Neural cell (in vitro differentiated cells): Measurements from ENCODE around the gene MRPL48.

Source experiments
- EP300 ChIP-seq: fragments of 450-650 bp; conservative IDR thresholded peaks from 2 replicates; pipeline ENCODE4 v1.6.1; 2014; ENCODE audit warnings: antibody characterized with exemption, mild to moderate bottlenecking, moderate library complexity; ENCODE audit not compliant: poor library complexity, severe bottlenecking
- EZH2 ChIP-seq: fragments of 200-600, 300-800 bp; shearing (Covaris generic), sonication (generic); IDR thresholded peaks from 2 replicates; pipeline ENCODE4 v1.6.1; 2014; ENCODE audit warnings: antibody characterized with exemption, low read length, borderline replicate concordance, mild to moderate bottlenecking; ENCODE audit not compliant: insufficient read depth, poor library complexity, severe bottlenecking
- TAF1 ChIP-seq: IDR thresholded peaks from 2 replicates; pipeline ENCODE4 v1.6.1; 2012; ENCODE audit warnings: low read depth
- TF ChIP-seq, protein P1 (sequence below): fragments of 450-650 bp; IDR thresholded peaks from 2 replicates; pipeline ENCODE4 v1.5.1; 2014; ENCODE audit warnings: antibody characterized with exemption, mild to moderate bottlenecking, moderate library complexity; ENCODE audit not compliant: poor library complexity, severe bottlenecking

DNA sequence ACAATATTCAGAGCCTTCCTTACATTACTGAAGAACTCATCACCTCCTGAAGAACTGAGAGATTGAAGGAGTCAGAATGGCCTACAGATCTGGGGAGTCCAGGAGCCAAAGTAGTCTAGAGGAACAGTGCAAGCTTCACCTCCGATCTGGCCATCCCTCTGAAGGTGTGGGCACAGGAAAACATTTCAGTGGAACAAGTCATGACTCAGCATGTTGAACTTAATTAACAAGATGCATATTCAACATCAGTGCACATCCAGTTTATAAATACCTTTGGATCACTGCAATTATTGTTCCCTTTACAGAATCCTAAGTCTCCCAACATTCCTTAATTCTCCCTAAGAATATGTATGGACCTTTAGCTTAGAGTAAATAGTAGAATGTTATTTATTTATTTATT lies 114.6 kb downstream of the MRPL48 start:
- no peak for TF ChIP-seq EP300
- TF ChIP-seq, protein P1, sequence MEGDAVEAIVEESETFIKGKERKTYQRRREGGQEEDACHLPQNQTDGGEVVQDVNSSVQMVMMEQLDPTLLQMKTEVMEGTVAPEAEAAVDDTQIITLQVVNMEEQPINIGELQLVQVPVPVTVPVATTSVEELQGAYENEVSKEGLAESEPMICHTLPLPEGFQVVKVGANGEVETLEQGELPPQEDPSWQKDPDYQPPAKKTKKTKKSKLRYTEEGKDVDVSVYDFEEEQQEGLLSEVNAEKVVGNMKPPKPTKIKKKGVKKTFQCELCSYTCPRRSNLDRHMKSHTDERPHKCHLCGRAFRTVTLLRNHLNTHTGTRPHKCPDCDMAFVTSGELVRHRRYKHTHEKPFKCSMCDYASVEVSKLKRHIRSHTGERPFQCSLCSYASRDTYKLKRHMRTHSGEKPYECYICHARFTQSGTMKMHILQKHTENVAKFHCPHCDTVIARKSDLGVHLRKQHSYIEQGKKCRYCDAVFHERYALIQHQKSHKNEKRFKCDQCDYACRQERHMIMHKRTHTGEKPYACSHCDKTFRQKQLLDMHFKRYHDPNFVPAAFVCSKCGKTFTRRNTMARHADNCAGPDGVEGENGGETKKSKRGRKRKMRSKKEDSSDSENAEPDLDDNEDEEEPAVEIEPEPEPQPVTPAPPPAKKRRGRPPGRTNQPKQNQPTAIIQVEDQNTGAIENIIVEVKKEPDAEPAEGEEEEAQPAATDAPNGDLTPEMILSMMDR = no peak
- no peak for TF ChIP-seq EZH2
- TF ChIP-seq TAF1 = no peak
